Parathyroid adenoma (tissue), 2 donors: ENCODE measurements around the gene REG4.

Source experiments
- H2AFZ ChIP-seq: fragments of 300-600 bp; sonication (generic); one replicate; pipeline ENCODE4 v1.7.0; 2017; ENCODE audit warnings: antibody characterized with exemption, mild to moderate bottlenecking
- H3K27ac ChIP-seq: fragments of 300-600 bp; sonication (generic); one replicate; pipeline ENCODE4 v1.7.0; 2017
- H3K27me3 ChIP-seq: fragments of 300-600 bp; sonication (generic); one replicate; pipeline ENCODE4 v1.7.0; 2017; ENCODE audit warnings: low read length; ENCODE audit not compliant: control insufficient read depth, insufficient read depth
- H3K36me3 ChIP-seq: fragments of 300-600 bp; sonication (generic); one replicate; pipeline ENCODE4 v1.7.0; 2017; ENCODE audit warnings: low read length; ENCODE audit not compliant: control insufficient read depth, insufficient read depth
- H3K4me1 ChIP-seq: fragments of 300-600 bp; sonication (generic); one replicate; pipeline ENCODE4 v1.7.0; 2017; ENCODE audit warnings: control low read depth
- H3K4me2 ChIP-seq: fragments of 300-600 bp; sonication (generic); one replicate; pipeline ENCODE4 v1.7.0; 2017; ENCODE audit warnings: low read length
- H3K4me3 ChIP-seq: fragments of 300-600 bp; sonication (generic); one replicate; pipeline ENCODE4 v1.7.0; 2017; ENCODE audit warnings: low read depth, low read length
- H3K79me2 ChIP-seq: fragments of 300-600 bp; sonication (generic); one replicate; pipeline ENCODE4 v1.7.0; 2017; ENCODE audit warnings: control low read depth
- H3K9ac ChIP-seq: fragments of 300-600 bp; sonication (generic); one replicate; pipeline ENCODE4 v1.7.0; 2017; ENCODE audit warnings: mild to moderate bottlenecking
- H3K9me3 ChIP-seq: fragments of 300-600 bp; sonication (generic); one replicate; pipeline ENCODE4 v1.7.0; 2017; ENCODE audit warnings: low read length; ENCODE audit not compliant: control insufficient read depth
- TF ChIP-seq, protein P1 (sequence below): fragments of 300-600 bp; sonication (generic); IDR thresholded peaks from one replicate; pipeline ENCODE4 v1.7.0; 2017; ENCODE audit warnings: antibody characterized with exemption, mild to moderate bottlenecking
- donor health status: primary hyperparathyroidism.

Gene REG4

DNA sequence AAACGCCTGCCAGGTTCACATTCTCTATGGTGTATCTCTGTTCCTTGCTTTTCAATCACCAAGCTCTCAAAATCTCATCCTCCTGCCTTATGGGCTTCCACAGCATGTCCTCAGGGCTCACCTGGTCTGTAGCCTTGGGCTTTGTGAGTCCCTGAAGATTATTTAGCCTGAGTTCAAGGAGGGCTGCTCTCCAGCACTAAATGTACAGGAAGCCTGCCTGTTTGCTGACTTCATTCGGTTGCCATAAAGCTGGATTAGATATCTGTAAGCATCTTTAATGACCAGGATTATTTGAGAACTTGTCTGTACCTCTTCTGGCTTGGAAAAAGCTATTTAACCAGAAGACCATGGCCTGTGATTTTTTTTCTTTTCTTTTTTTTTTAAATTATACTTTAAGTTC lies 6.9 kb upstream of the REG4 start:
- Histone ChIP-seq H3K36me3 (no peaks in the 10 kb centered on the region), H3K27me3 (no peaks in the 10 kb centered on the region), H3K4me3 (no peak overlapping the region)

DNA sequence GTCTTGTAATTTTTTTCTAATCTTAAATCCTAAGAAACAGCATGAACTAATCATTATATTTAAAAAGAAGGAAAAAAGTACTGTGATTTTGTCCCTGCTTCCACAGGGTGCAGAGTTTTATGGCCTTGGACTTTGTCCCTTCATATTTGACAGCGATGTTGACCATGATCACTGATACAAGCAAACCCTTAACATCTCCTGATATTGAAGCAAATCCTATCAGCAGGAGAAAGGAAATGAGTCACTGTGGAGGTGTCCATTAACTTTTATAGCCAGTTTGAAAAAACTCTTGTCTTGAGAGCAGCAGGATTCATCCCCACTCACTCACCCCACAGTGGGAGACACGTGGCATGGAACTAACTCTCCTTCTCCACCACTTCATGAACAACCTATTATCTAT lies 5.1 kb upstream of the REG4 start:
- Histone ChIP-seq H3K79me2 (no peaks in the 10 kb centered on the region), H3K4me1 (no peaks in the 10 kb centered on the region), H3K27me3 (no peaks in the 10 kb centered on the region), H3K36me3 (no peaks in the 10 kb centered on the region), H3K4me2 (no peak overlapping the region), H3K9me3 (no peaks in the 10 kb centered on the region), H3K27ac (no peak overlapping the region), H3K9ac (no peak overlapping the region), H3K4me3 (no peak overlapping the region), H2AFZ (no peak overlapping the region)
- TF ChIP-seq, protein P1, sequence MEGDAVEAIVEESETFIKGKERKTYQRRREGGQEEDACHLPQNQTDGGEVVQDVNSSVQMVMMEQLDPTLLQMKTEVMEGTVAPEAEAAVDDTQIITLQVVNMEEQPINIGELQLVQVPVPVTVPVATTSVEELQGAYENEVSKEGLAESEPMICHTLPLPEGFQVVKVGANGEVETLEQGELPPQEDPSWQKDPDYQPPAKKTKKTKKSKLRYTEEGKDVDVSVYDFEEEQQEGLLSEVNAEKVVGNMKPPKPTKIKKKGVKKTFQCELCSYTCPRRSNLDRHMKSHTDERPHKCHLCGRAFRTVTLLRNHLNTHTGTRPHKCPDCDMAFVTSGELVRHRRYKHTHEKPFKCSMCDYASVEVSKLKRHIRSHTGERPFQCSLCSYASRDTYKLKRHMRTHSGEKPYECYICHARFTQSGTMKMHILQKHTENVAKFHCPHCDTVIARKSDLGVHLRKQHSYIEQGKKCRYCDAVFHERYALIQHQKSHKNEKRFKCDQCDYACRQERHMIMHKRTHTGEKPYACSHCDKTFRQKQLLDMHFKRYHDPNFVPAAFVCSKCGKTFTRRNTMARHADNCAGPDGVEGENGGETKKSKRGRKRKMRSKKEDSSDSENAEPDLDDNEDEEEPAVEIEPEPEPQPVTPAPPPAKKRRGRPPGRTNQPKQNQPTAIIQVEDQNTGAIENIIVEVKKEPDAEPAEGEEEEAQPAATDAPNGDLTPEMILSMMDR, result no peak

More for the DNA sequence above, 6.9 kb upstream of the REG4 start:
- Histone ChIP-seq H2AFZ (no peak overlapping the region), H3K79me2 (no peaks in the 10 kb centered on the region), H3K4me1 (no peaks in the 10 kb centered on the region), H3K4me2 (no peak overlapping the region), H3K9me3 (no peaks in the 10 kb centered on the region), H3K9ac (no peak overlapping the region), H3K27ac (no peak overlapping the region)
- TF ChIP-seq, protein P1, result no peak

DNA sequence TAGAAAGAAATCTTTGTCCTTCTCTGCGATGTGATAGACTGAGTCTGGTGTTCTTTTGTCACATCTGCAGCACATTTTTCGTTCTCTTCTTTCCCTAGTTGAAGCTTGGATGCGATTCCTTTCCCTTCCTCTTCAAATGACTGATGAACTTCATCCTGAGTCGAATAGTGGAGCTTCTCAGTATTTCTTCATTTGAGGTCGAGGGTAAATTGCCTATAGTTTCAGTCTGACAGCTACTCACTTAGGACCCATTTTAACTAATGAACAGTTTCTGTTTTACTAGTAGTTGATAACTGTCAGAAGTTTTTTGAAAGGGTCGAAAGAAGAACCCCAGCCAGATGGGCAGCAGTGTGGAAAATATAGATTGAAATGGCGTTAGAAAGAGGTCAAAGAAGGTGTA lies 4.7 kb upstream of the REG4 start:
- no peak overlapping the region for H2AFZ ChIP-seq
- H3K27me3 ChIP-seq, result no peaks in the 10 kb centered on the region
- H3K4me3 ChIP-seq, result no peak overlapping the region
- H3K9ac ChIP-seq, result no peak overlapping the region
- no peaks in the 10 kb centered on the region for H3K4me1 ChIP-seq
- no peaks in the 10 kb centered on the region for H3K36me3 ChIP-seq
- H3K79me2 ChIP-seq, result no peaks in the 10 kb centered on the region
- no peak overlapping the region for H3K4me2 ChIP-seq
- H3K9me3 ChIP-seq, result no peaks in the 10 kb centered on the region
- TF ChIP-seq, protein P1, result no peak
- no peak overlapping the region for H3K27ac ChIP-seq

DNA sequence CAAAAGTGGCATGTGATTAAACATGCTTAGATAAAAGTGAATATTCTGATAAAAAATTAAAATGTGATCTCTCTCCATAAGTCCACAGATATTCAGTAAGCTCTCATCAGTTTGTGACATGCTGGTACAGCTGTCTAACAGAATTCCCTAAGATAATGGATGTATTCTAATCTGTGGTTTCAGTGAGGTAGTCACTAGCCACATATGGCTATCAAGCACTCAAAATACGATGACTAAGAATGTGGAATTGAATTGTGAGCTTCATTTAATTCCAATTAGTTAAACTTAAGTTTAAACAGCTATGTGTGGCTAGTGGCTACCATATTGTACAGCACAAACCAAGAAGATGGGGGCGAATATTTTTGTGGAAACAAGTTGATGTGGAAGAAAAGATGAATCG lies 4.1 kb upstream of the REG4 start:
- TF ChIP-seq, protein P1, result no peak
- H3K36me3 ChIP-seq, result no peaks in the 10 kb centered on the region
- no peaks in the 10 kb centered on the region for H3K27me3 ChIP-seq
- H3K4me1 ChIP-seq, result no peaks in the 10 kb centered on the region
- no peaks in the 10 kb centered on the region for H3K9me3 ChIP-seq
- no peak overlapping the region for H3K4me3 ChIP-seq
- no peak overlapping the region for H3K4me2 ChIP-seq
- no peak overlapping the region for H3K9ac ChIP-seq
- no peak overlapping the region for H2AFZ ChIP-seq
- no peaks in the 10 kb centered on the region for H3K79me2 ChIP-seq
- no peak overlapping the region for H3K27ac ChIP-seq

DNA sequence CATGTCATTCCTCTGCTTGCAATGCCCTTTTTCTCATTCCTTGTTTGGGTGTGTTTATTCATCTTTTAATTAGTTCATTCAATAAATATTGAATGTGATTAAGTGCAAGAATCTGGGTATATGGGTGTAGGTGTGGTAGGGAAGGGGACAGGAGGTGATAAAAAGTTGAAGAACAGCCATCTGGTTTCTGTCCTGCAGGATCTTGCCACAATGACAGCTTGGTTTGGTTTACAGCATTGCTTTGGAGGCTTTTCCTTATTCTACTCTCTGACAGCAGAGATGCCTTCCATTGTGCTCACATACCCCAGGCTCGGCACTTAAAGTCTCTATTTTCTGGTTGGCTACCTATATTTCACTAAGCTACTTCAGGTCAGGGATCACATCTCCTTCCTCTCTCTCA lies 3.0 kb upstream of the REG4 start:
- no peaks in the 10 kb centered on the region for H3K79me2 ChIP-seq
- no peak overlapping the region for H3K4me3 ChIP-seq
- no peak overlapping the region for H3K27ac ChIP-seq
- H3K27me3 ChIP-seq, result no peaks in the 10 kb centered on the region
- no peak overlapping the region for H2AFZ ChIP-seq
- TF ChIP-seq, protein P1, result no peak
- no peak overlapping the region for H3K4me2 ChIP-seq
- H3K4me1 ChIP-seq, result no peaks in the 10 kb centered on the region
- no peaks in the 10 kb centered on the region for H3K9me3 ChIP-seq
- H3K9ac ChIP-seq, result no peak overlapping the region
- no peaks in the 10 kb centered on the region for H3K36me3 ChIP-seq
